ENCODE results near the gene WDFY3. TPM values are rescaled to one million over a fixed set of nuclear protein-coding genes. Genes with fewer than 3 reads are reported as not detected.

WDFY3 gene
- total and polyA plus RNA-seq, 2 of the 4 experiments (the other 2 are of a cell fraction) = 12.5 to 58.1 TPM

DNA sequence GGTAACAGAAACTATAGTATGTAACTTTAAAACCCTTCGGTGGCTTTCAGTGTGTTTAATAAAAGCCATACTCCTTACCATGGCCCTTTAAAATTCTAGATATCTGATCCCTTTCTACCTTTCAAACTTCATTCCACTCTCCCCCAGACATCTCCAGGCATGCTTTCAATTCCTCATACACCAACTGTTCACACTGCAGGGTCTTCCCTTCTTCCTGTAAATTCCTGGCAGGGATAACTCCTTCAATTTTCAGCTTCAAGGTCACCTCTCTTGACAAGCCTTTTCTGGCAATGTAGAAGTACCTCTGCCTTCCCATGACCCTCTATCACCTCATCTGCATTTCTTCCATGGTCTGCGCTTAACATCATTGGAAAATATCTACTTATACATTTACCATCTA is 60.8 kb downstream of the WDFY3 start:
- intact Hi-C loops (cut with micrococcal nuclease) (no loop called here), in situ Hi-C loops (cut with MboI; ENCODE audit: low sequenced_read_pairs) (no loop called here), dilution Hi-C loops (cut with HindIII; ENCODE audit: low sequenced_read_pairs, unreplicated experiment) (no loop called here)
- H3K14ac ChIP-seq (replicated peaks; ENCODE audit: low read depth, low read length) = no peak overlapping the region
- CTCF ChIA-PET = no interaction called here
- POLR2A ChIA-PET (ENCODE audit: unreplicated experiment) = no interaction called here
- H3K9ac ChIP-seq (ENCODE audit: low read depth, low read length) = no peak overlapping the region
- H3K79me1 ChIP-seq (ENCODE audit: low read depth in 1 of 2, low read length in 2 of 2) = peaks cover 26 to 45% of the 10 kb centered on the region in 2 experiments
- no peak overlapping the region for H3K4ac ChIP-seq (ENCODE audit: low read depth, low read length)
- H2BK5ac ChIP-seq (ENCODE audit: low read depth, low read length, poor library complexity, severe bottlenecking) = no peak overlapping the region
- no peak overlapping the region for H3K4me2 ChIP-seq (ENCODE audit: low read depth, low read length)
- H2AK9ac ChIP-seq (replicated peaks; ENCODE audit: low read depth, low read length, poor library complexity) = no peak overlapping the region
- H3K4me1 ChIP-seq (ENCODE audit: control insufficient read depth, insufficient read depth, low read length) = 0 out of 2 replicates have a peak, but pooled peaks cover 2% of the 10 kb centered on the region
- H3K4me3 ChIP-seq (ENCODE audit: insufficient read depth, low read depth, low read length) = no peak overlapping the region
- no peak overlapping the region for H3K56ac ChIP-seq (ENCODE audit: extremely low read depth, insufficient read depth, low read length)
- H2BK20ac ChIP-seq (ENCODE audit: low read depth, low read length) = no peak overlapping the region
- 0 out of 2 replicates have a peak, but pooled peaks cover 2% of the 10 kb centered on the region for H3K9me1 ChIP-seq (ENCODE audit: insufficient read depth, low read length)
- no peak overlapping the region for H3K23ac ChIP-seq (ENCODE audit: low read depth, low read length)
- no peak overlapping the region for H2BK120ac ChIP-seq (ENCODE audit: low read depth, low read length)
- H2AK5ac ChIP-seq (ENCODE audit: low read depth, low read length) = no peak overlapping the region
- no peak overlapping the region for H4K8ac ChIP-seq (ENCODE audit: low read depth in 2 of 2, low read length in 2 of 2)
- H3K27me3 ChIP-seq (ENCODE audit: control insufficient read depth, insufficient read depth, low read length) = no peaks in the 10 kb centered on the region
- H3K18ac ChIP-seq (ENCODE audit: low read depth, low read length) = no peak overlapping the region
- TF ChIP-seq CEBPB (IDR thresholded peaks at IDR 0.05; ENCODE audit: low read depth, low read length) (no peak), MAZ (IDR thresholded peaks at IDR 0.05; ENCODE audit: borderline replicate concordance, low read depth, low read length) (no peak), NFE2L2 (IDR thresholded peaks at IDR 0.05; ENCODE audit: low read depth, low read length) (no peak)
- H4K20me1 ChIP-seq (ENCODE audit: insufficient read depth, low read length) = peaks cover 4% of the 10 kb centered on the region; the same call in 1 of the 2 replicates
- H2BK15ac ChIP-seq (ENCODE audit: low read depth, low read length) = no peak overlapping the region
- H4K91ac ChIP-seq (ENCODE audit: insufficient read depth, low read depth, low read length) = no peak overlapping the region
- 100% methylated on average over 1 of the region's 2 CpGs; no CpG with 5 or more reads in 1 of the 2 experiments for WGBS, 2 experiments (ENCODE audit: extremely low coverage in 2 of 2, insufficient read length in 1 of 2)
- no peak overlapping the region for H4K5ac ChIP-seq (ENCODE audit: low read depth, low read length)
- H2AFZ ChIP-seq (replicated peaks; ENCODE audit: low read length, poor library complexity) = no peak overlapping the region
- H3K9me3 ChIP-seq (ENCODE audit: control insufficient read depth, insufficient read depth, low read length) = no peaks in the 10 kb centered on the region
- no peak for ATAC-seq (ENCODE audit: low read depth)
- H3K36me3 ChIP-seq (ENCODE audit: control insufficient read depth, insufficient read depth, low read length) = peaks cover 5% of the 10 kb centered on the region
- no peak for DNase-seq
- no TSS peak for BruUV-seq (replicated peaks)
- H3K27ac ChIP-seq (ENCODE audit: insufficient read depth, low read length) = no peak overlapping the region
